WERI-Rb-1 (cell line): ENCODE measurements around the gene GAB4.

Experiments used
- DNase-seq: peaks from one replicate; pipeline ENCODE4 v3.0.0-alpha.2; 2020
- H3K27ac ChIP-seq: fragments of 250-450 bp; sonication (Bioruptor Pico); 2 replicates; pipeline ENCODE4 v1.5.1; 2020; ENCODE audit warnings: mild to moderate bottlenecking, moderate library complexity
- H3K27me3 ChIP-seq: fragments of 250-450 bp; sonication (Bioruptor Pico); 2 replicates; pipeline ENCODE4 v1.5.1; 2021; ENCODE audit warnings: mild to moderate bottlenecking, low read depth, moderate library complexity; ENCODE audit not compliant: insufficient read depth, severe bottlenecking
- H3K36me3 ChIP-seq: fragments of 250-450 bp; sonication (Bioruptor Pico); 2 replicates; pipeline ENCODE4 v1.5.1; 2020; ENCODE audit warnings: mild to moderate bottlenecking, moderate library complexity
- H3K4me3 ChIP-seq: 2 replicates; pipeline ENCODE4 v1.5.1; 2011; ENCODE audit warnings: low read depth, mild to moderate bottlenecking, control low read depth, low read length
- H3K9me3 ChIP-seq: fragments of 250-450 bp; sonication (Bioruptor Pico); 2 replicates; pipeline ENCODE4 v1.5.1; 2021; ENCODE audit warnings: mild to moderate bottlenecking, moderate library complexity; ENCODE audit not compliant: severe bottlenecking
- CTCF ChIP-seq: IDR thresholded peaks from 2 replicates; pipeline ENCODE4 v1.5.1; 2011; ENCODE audit warnings: low read depth, mild to moderate bottlenecking, control low read depth, inconsistent platforms, low read length

GAB4 gene

DNA sequence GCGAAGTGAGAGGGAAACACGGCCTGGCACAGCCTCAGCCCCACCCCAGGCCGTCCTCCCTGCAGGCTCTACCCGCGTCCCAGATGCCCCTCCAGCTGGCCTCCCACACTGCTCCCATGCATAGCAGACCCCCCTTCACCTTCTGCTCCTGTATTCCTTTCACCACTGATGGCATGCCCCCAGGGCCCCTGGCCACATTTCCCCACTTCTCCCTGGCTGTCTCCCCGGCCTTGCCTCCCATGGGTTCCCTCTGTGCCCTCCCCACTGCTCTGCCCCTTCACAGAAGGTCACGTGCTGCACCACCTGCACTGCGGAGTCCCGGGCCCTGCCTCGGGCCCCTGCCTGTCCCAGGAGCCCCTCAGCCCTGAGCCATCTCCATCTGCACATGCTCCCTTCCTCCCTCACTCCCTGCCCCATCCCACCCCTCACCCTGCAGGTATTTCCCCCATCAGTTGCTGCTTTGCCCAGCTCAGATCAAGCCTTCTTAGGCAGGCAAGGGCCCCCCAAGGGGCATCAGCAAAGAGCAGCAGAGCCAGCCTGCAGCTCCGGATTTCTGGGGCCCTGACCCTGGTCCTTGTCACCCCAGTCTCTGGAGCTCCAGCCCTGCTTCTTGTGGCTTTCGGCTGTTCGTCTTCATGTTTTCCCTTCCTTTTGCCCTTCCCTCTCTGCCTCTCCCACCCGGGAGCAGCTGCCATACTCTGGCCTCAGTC lies 46.4 kb downstream of the GAB4 start:
- H3K27ac ChIP-seq, result no peak overlapping the region
- no peak for DNase-seq
- H3K27me3 ChIP-seq, result peaks cover 96% of the 10 kb centered on the region
- H3K36me3 ChIP-seq, result no peaks in the 10 kb centered on the region
- TF ChIP-seq CTCF, result no peak
- no peaks in the 10 kb centered on the region for H3K9me3 ChIP-seq
- no peak overlapping the region for H3K4me3 ChIP-seq

DNA sequence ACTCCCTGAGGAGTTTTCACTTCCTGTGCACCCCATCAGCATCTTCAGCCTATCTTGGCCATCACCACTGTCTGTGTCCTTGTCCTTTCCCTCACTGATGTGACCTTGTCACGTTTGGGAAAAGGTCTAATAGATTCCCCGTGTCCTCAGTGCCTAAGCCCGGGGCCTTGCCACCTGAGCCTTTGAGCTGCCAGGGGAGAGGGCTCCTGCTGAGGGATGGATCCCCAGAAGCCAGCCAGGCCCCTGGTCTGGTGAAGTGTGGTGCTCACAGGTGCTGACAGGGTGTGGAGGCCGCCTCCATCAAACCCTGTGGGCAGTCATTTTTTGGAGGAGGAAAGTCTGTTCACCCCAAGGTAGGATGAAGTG lies 47.2 kb downstream of the GAB4 start:
- H3K9me3 ChIP-seq, result no peaks in the 10 kb centered on the region
- no peak overlapping the region for H3K27ac ChIP-seq
- H3K36me3 ChIP-seq, result no peaks in the 10 kb centered on the region
- DNase-seq, result no peak
- H3K27me3 ChIP-seq, result peaks cover 93% of the 10 kb centered on the region
- TF ChIP-seq CTCF, result no peak
- no peak overlapping the region for H3K4me3 ChIP-seq

GRCh38 chr22:16960220-16960883 lies 47.7 kb downstream of the GAB4 start:
- TF ChIP-seq CTCF, result no peak
- peaks cover 91% of the 10 kb centered on the region for H3K27me3 ChIP-seq
- no peak for DNase-seq
- no peaks in the 10 kb centered on the region for H3K9me3 ChIP-seq
- H3K27ac ChIP-seq, result no peak overlapping the region
- H3K36me3 ChIP-seq, result no peaks in the 10 kb centered on the region
- H3K4me3 ChIP-seq, result no peak overlapping the region

DNA sequence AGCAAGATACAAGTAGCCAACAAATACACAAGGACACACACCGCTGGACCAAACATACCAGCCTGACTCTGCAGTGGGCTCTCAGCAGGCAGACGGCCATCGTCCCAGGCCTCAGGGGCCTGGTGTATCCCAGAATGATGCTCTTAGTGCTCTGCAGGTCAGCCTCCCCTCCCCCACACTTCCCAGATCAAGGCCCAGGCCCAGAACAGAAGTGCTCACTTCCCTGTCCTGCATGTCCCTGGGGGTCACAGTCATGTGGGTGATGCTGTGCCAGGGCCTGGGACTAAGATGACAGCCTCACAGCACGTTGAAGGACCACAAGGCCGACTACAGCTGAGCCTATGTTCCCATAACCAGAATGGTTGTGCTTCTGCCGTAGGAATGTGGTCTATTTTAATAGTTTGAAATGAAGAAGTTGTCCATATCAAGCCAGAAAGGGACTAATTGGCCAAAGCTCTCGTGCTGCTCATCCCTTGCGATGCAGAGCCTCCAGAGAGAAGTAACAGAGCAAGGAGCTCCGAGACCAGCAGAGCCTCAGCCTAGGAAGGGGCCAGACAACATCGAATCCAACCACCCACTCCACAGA lies 48.6 kb downstream of the GAB4 start:
- Histone ChIP-seq H3K9me3 (no peaks in the 10 kb centered on the region), H3K4me3 (no peak overlapping the region), H3K27me3 (peaks cover 87% of the 10 kb centered on the region), H3K27ac (no peak overlapping the region), H3K36me3 (no peaks in the 10 kb centered on the region)
- DNase-seq, result no peak
- TF ChIP-seq CTCF, result no peak

DNA sequence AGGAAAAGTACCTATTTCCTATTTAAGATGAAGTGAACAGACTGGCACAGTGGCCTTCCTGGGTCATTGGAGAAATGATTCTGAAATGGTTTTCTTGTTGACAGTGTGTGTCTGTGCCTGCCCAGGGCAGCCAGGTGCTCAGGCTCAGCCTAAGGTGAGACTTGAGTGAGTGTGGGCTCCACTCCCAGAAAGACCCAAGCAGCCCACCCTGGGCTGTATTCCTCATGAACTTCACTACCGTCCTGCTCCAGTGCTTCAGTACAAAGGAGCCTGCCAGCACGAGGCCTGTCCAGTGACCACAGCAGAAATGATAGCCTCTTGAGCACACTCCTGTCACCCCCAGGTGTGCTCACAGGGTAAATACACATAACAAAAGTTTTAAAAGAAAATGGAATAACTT lies 49.5 kb downstream of the GAB4 start:
- H3K27me3 ChIP-seq, result peaks cover 83% of the 10 kb centered on the region
- no peak overlapping the region for H3K27ac ChIP-seq
- no peak overlapping the region for H3K4me3 ChIP-seq
- DNase-seq, result no peak
- TF ChIP-seq CTCF, result no peak
- H3K9me3 ChIP-seq, result no peaks in the 10 kb centered on the region
- H3K36me3 ChIP-seq, result no peaks in the 10 kb centered on the region

DNA sequence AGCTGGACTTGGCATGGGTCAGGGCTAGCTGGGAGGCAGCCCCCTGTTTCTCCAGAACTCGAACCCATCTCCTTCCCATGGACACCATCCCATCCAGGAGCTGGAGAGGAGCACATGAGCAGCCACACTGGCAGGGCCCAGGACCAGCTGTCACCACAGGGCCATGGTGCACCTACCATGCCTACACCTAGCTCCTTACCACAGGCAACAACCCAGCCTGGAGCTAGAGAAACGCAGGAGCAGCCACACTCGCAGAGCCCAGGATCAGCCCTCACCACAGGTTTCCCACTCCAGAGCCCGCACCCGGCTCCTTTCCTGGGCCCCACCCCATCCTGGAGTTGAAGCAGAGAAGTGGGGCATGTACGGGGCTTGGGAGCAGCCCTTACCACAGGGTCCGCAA lies 50.2 kb downstream of the GAB4 start:
- no peak for DNase-seq
- H3K4me3 ChIP-seq, result no peak overlapping the region
- H3K36me3 ChIP-seq, result no peaks in the 10 kb centered on the region
- TF ChIP-seq CTCF, result no peak
- no peaks in the 10 kb centered on the region for H3K9me3 ChIP-seq
- no peak overlapping the region for H3K27ac ChIP-seq
- H3K27me3 ChIP-seq, result peaks cover 80% of the 10 kb centered on the region
